Left lung (tissue), 10 donors: ENCODE measurements around the gene SKA3. TPM values are rescaled to one million over a fixed set of nuclear protein-coding genes. Genes with fewer than 3 reads are reported as not detected.

Source experiments
- ATAC-seq: fragments of 200-7000 bp; cut with Tn5 transposase; one replicate; pipeline ENCODE4 v1.9.1; 2020; ENCODE audit warnings: moderate library complexity
- DNase-seq, 4 donors: peaks; one replicate each; pipeline ENCODE4 v3.0.0-alpha.2; 2013 to 2020
- H3K27ac ChIP-seq, 2 donors: fragments of 200-600 bp; sonication (generic) in 1 of 2; one replicate each; pipeline versions ENCODE4 v1.5.0 to v1.8.0; 2020 to 2021
- H3K27me3 ChIP-seq, 2 donors: fragments of 200-600 bp; sonication (generic) in 1 of 2; one replicate each; pipeline versions ENCODE4 v1.5.0 to v1.8.0; 2020 to 2021
- H3K36me3 ChIP-seq, 2 donors: fragments of 200-600 bp; sonication (generic) in 1 of 2; one replicate each; pipeline versions ENCODE4 v1.5.0 to v1.8.0; 2020 to 2021
- H3K4me1 ChIP-seq, 2 donors: fragments of 200-600 bp; one replicate each; pipeline ENCODE4 v1.8.0; 2021
- H3K4me3 ChIP-seq, 2 donors: fragments of 200-600 bp; sonication (generic) in 1 of 2; one replicate each; pipeline versions ENCODE4 v1.5.0 to v1.8.0; 2020 to 2021; ENCODE audit warnings: mild to moderate bottlenecking in 1 of 2
- H3K9me3 ChIP-seq, 2 donors: fragments of 200-600 bp; sonication (generic) in 1 of 2; one replicate each; pipeline versions ENCODE4 v1.5.0 to v1.8.0; 2020 to 2021
- CTCF ChIP-seq, 2 donors: fragments of 200-600 bp; sonication (generic) in 1 of 2; IDR thresholded peaks; one replicate each; pipeline versions ENCODE4 v1.5.0 to v1.8.0; 2021; ENCODE audit warnings: antibody characterized with exemption in 2 of 2
- intact Hi-C, 2 donors: fragments of 100-400 bp; cut with DNase I; formaldehyde crosslinking; loops; one replicate each; pipeline versions ENCODE4 v1.11.2 to v1.14.2; 2022
- polyA plus RNA-seq, 6 donors: library from polyadenylated mRNA; unstranded; fragments of 120-200 nt; gene quantifications; one replicate each; pipeline ENCODE4 v1.2.1, GENCODE V29; 2013; ENCODE audit not compliant: insufficient read length in 6 of 6
- total RNA-seq, 2 donors: library from RNA; stranded (reverse); fragmentation: NEBNext Ultra II Directional; extraction: Animal tissue kit (Norgen Biotek cat#: 25700); gene quantifications; one replicate each; pipeline ENCODE4 v1.2.1, GENCODE V29; 2021
- donor health status: DM: no; HTN: yes; CAD: no.
- donor health status: DM: no; HTN: no; CAD: no.

Gene SKA3
- total and polyA plus RNA-seq, 8 donors: 2.0 to 17.6 (median 10.2) TPM

- Histone ChIP-seq H3K4me1 (peaks cover 0 to 5% of the 10 kb centered on the region in 2 donors), H3K36me3 (no peaks in the 10 kb centered on the region), H3K4me3 (no peak overlapping the region), H3K27me3 (no peaks in the 10 kb centered on the region), H3K9me3 (no peaks in the 10 kb centered on the region), H3K27ac (no peak overlapping the region)
- DNase-seq: no peak
- no peak for ATAC-seq
- intact Hi-C loops: no loop called here
- TF ChIP-seq CTCF (IDR thresholded peaks at IDR 0.05): no peak
Observed at GRCh38 chr13:21120191-21120590, 56.2 kb downstream of the SKA3 start.

- H3K36me3 ChIP-seq: no peaks in the 10 kb centered on the region
- TF ChIP-seq CTCF (IDR thresholded peaks at IDR 0.05): no peak
- DNase-seq (no peak), ATAC-seq (no peak)
- intact Hi-C loops: no loop called here
- no peak overlapping the region for H3K27ac ChIP-seq
- no peaks in the 10 kb centered on the region for H3K4me1 ChIP-seq
- no peaks in the 10 kb centered on the region for H3K9me3 ChIP-seq
- no peaks in the 10 kb centered on the region for H3K27me3 ChIP-seq
- no peak overlapping the region for H3K4me3 ChIP-seq
Observed at GRCh38 chr13:21119526-21119925, 56.8 kb downstream of the SKA3 start.

GRCh38 chr13:21118180-21118579 is 58.2 kb downstream of the SKA3 start:
- Histone ChIP-seq H3K4me1 (no peaks in the 10 kb centered on the region), H3K36me3 (no peaks in the 10 kb centered on the region), H3K4me3 (no peak overlapping the region), H3K27me3 (no peaks in the 10 kb centered on the region), H3K9me3 (no peaks in the 10 kb centered on the region), H3K27ac (no peak overlapping the region)
- intact Hi-C loops: no loop called here
- TF ChIP-seq CTCF (IDR thresholded peaks at IDR 0.05): no peak
- DNase-seq: no peak
- ATAC-seq: no peak

GRCh38 chr13:21117104-21117809 is 59.1 kb downstream of the SKA3 start:
- Histone ChIP-seq H3K27ac (no peak overlapping the region), H3K4me1 (no peaks in the 10 kb centered on the region), H3K27me3 (no peaks in the 10 kb centered on the region), H3K4me3 (no peak overlapping the region), H3K9me3 (no peaks in the 10 kb centered on the region), H3K36me3 (no peaks in the 10 kb centered on the region)
- TF ChIP-seq CTCF (IDR thresholded peaks at IDR 0.05): no peak
- no peak for DNase-seq
- intact Hi-C loops: no loop called here
- ATAC-seq: no peak

GRCh38 chr13:21116141-21116540 is 60.2 kb downstream of the SKA3 start:
- Histone ChIP-seq H3K36me3 (no peaks in the 10 kb centered on the region), H3K9me3 (no peaks in the 10 kb centered on the region), H3K4me1 (no peaks in the 10 kb centered on the region), H3K27ac (no peak overlapping the region), H3K27me3 (no peaks in the 10 kb centered on the region), H3K4me3 (no peak overlapping the region)
- intact Hi-C loops: no loop called here
- TF ChIP-seq CTCF (IDR thresholded peaks at IDR 0.05): no peak
- ATAC-seq (no peak), DNase-seq (no peak)
